ENCODE results near the gene WHAMM. TPM values are rescaled to one million over a fixed set of nuclear protein-coding genes. Genes with fewer than 3 reads are reported as not detected.

Gene WHAMM
- total and polyA plus RNA-seq, 5 experiments from 2014 or later = 3.7 to 40.0 (median 5.8) TPM

DNA sequence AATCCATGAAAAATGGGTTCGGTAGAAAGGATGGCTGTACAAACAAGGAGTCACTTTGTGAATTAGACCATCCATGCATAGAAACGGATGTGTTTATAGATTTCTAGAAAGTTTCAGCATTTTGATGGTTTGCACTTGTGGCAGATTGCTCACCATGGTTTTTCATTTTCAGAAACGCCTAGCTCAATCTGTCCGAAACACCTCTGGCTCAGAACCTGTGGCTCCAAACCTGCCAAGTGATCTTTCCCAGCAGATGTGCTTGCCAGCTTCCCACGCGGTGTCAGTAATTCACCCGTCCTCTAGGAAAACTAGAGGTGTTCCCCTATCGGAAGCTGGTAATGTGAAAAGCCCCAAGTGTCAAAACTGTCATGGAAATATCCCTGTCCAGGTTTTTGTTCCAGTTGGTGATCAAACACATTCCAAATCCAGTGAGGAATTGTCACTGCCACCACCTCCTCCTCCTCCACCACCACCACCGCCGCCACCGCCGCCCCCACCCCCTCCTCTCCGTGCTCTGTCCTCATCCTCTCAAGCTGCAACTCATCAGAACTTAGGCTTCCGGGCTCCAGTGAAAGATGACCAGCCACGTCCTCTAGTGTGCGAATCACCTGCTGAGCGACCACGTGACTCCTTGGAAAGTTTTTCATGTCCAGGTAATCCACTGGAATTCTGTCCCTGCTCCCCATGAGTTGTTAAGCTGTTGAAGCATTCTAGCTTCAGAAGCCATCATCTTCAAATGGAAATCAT is 21.2 kb downstream of the WHAMM start:
- POLR2A ChIA-PET = no interaction called here
- H3K9me3 Mint-ChIP-seq = no peaks in the 10 kb centered on the region
- H3K27ac Mint-ChIP-seq = peak overlapping the region in 1 of 10 donors; percentile 7
- DNase-seq (no peak), ATAC-seq (no peak)
- H3K4me3 Mint-ChIP-seq = no peak overlapping the region
- H3K4me1 Mint-ChIP-seq = peaks cover 7 to 23% (median 9%) of the 10 kb centered on the region in 4 donors
- peaks cover 8 to 98% (median 53%) of the 10 kb centered on the region in 3 donors for H3K36me3 Mint-ChIP-seq
- H3K27me3 Mint-ChIP-seq = no peaks in the 10 kb centered on the region

DNA sequence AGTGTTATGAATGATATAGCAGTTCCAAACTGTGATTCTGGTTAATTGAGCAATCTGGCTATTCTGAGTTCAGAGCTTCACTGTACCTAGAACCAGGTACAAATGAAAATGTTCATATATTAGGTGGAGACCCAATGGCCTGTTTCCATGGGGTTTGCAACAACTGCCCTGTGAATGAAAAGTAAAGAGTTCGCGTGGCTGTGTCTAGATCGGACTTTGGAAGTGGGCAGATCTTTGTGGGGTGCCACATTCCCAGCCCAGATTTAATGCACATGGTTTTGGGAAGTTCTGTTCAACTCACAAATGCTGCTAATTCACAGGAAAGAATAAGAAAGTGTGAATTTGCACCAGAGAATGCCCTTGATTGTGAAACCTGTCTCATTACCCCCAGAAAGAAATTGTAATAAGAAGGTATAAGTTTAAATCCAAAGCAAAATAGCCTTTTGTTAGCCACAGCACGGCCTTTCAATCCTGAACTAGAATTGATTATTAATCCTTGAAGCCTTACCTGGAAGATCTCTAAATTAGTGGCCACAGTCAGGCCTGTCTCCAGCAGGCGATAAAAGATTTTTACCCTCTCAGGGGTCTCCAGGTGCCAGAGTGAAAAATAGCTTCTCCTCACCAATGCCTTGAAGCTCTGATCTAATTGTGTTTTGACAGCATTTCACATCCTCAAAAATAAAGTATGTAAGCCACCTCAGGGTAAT is 22.6 kb downstream of the WHAMM start:
- POLR2A ChIA-PET = no interaction called here
- Mint-ChIP-seq H3K27ac (peak overlapping the region in 5 of 10 donors; percentile 7 to 76 (median 74)), H3K36me3 (peaks cover 21 to 98% (median 60%) of the 10 kb centered on the region in 3 donors), H3K4me3 (peak overlapping the region in 2 of 10 donors; percentile 14 to 45), H3K9me3 (peaks cover 0 to 2% (median 0%) of the 10 kb centered on the region in 9 donors), H3K27me3 (no peaks in the 10 kb centered on the region), H3K4me1 (peaks cover 7 to 25% (median 10%) of the 10 kb centered on the region in 4 donors)
- DNase-seq (no peak), ATAC-seq (no peak)

DNA sequence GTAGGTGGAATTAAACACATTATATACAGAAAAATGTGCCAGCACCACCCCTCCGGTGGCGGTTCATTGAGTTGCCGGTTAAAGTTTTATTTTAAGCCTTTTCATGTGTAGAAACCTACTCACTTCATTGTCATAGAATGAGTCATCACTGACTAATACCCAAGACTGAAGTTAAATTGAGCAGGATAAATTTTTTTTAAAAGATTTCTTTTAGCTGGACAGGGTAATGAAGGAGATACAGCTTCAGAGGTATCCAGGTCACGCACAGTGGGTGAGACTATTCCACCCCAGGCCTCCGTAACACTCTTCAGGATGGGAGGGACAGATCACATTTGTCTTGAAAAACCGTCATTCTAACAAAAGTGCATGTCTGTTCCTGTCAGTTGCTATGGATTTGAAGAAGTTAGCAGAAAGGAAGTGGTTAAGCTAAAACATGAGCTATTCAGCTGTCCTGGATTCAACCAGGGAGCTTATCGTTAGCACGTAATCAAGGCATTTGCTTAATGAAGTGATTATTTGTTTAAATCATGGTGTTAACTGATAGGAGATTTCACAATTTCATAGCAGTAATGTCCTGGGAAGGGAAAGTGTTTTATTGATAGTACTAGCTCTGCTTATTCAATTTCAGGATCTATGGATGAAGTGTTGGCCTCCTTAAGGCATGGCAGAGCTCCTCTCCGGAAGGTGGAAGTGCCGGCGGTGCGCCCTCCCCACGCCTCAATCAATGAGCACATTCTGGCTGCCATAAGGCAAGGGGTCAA is 23.4 kb downstream of the WHAMM start:
- DNase-seq = peak in 1 of 10 donors; percentile 10
- H3K27ac Mint-ChIP-seq = peak overlapping the region in 8 of 10 donors; percentile 55 to 90 (median 74)
- H3K9me3 Mint-ChIP-seq = peaks cover 0 to 3% (median 0%) of the 10 kb centered on the region in 9 donors
- H3K4me3 Mint-ChIP-seq = peak overlapping the region in 2 of 10 donors; percentile 14 to 45
- no peak for ATAC-seq
- H3K27me3 Mint-ChIP-seq = no peaks in the 10 kb centered on the region
- POLR2A ChIA-PET = no interaction called here
- H3K4me1 Mint-ChIP-seq = peaks cover 7 to 25% (median 11%) of the 10 kb centered on the region in 4 donors
- H3K36me3 Mint-ChIP-seq = peaks cover 26 to 98% (median 64%) of the 10 kb centered on the region in 3 donors

DNA sequence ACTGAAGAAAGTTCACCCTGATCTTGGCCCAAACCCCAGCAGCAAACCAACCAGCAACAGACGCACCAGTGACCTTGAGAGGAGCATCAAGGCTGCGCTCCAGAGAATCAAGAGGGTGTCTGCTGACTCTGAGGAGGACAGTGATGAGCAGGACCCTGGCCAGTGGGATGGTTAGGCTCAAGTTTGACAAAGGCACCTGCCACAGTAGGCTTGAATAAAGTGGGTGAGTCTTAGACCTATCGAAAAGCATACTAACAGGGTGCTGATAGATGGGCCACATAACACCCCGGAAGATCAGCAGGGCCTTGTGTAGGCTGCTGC is 23.9 kb downstream of the WHAMM start:
- POLR2A ChIA-PET = no interaction called here
- Mint-ChIP-seq H3K4me3 (peak overlapping the region in 1 of 10 donors; percentile 45), H3K27ac (peak overlapping the region in 5 of 10 donors; percentile 55 to 90 (median 76)), H3K4me1 (peaks cover 7 to 25% (median 13%) of the 10 kb centered on the region in 4 donors), H3K9me3 (peaks cover 0 to 9% (median 0%) of the 10 kb centered on the region in 9 donors), H3K27me3 (no peaks in the 10 kb centered on the region), H3K36me3 (peaks cover 31 to 98% (median 66%) of the 10 kb centered on the region in 3 donors)
- ATAC-seq (no peak), DNase-seq (no peak)

DNA sequence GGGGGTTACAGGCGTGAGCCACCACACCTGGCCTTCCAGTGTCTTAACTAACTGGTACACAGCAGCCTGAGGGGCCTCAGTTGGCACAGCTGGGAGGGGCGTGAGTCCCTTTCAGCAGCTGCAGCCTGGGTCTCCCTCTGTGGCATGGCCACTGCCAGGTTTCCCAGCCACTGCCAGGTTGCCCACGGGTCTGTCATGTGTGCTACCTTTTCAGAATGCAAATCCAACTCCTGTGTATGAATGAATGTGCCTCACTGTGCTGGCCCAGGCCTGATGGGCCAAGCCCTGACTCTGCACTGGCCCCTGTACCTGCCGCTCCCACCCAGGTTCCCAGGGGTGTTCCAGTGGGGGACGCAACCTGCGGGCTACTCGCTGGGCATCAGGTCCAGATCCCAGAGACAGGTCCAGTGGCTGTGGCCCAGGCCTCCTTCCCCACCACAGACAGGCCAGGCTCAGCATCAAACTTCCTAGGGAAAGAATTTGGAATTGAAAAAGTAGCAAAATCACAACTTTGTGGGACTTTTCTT is 26.0 kb downstream of the WHAMM start:
- peaks cover 5 to 25% (median 12%) of the 10 kb centered on the region in 4 donors for H3K4me1 Mint-ChIP-seq
- peak overlapping the region in 1 of 10 donors; percentile 40 for H3K27ac Mint-ChIP-seq
- peak in 1 of 2 donors; percentile 9 for ATAC-seq
- no peaks in the 10 kb centered on the region for H3K27me3 Mint-ChIP-seq
- POLR2A ChIA-PET = no interaction called here
- H3K36me3 Mint-ChIP-seq = peaks cover 31 to 78% (median 61%) of the 10 kb centered on the region in 3 donors
- H3K9me3 Mint-ChIP-seq = peaks cover 0 to 9% (median 0%) of the 10 kb centered on the region in 9 donors
- no peak for DNase-seq
- H3K4me3 Mint-ChIP-seq = no peak overlapping the region

DNA sequence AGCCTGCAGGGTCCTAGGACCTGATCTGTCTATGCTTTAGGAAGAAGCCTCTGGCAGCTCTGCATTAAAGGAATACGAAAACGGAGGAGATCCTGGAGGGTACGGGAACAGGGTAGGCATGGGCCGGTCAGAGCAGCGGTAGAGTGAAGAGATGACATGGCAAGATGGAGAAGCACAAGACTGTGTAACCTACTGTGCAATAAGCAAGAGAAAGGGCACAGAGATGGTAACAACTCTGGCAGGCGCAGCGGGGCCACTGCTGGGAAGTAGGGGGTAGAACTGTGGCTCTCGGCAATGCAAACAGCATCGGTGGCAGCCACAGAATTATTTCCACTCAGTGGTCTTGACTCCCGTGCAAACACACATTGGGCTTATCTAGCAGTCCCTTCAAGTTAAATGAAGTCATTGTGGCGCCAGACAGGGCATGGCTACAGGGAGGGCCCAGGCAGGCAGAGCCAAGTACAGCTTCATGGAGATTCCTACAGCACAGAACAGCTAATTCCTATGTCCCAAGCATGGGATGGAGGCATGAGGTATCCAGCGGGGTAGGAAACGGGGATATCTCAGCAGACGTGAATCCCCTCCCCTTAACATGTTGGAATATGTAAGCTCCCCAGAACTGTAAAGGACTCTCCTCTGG is 28.8 kb downstream of the WHAMM start:
- Mint-ChIP-seq H3K9me3 (peaks cover 0 to 9% (median 0%) of the 10 kb centered on the region in 9 donors), H3K4me1 (peaks cover 0 to 11% (median 2%) of the 10 kb centered on the region in 4 donors), H3K36me3 (peaks cover 28 to 51% (median 46%) of the 10 kb centered on the region in 3 donors), H3K27me3 (no peaks in the 10 kb centered on the region), H3K27ac (peak overlapping the region in 4 of 10 donors; percentile 2 to 90 (median 46)), H3K4me3 (no peak overlapping the region)
- POLR2A ChIA-PET = interaction anchor here (0.9 kb wide), 1 partner anchor 11 kb away, joined by 3 read pairs; no protein-coding TSS in a partner anchor
- no peak for DNase-seq
- ATAC-seq = peak; percentile 15 to 31

DNA sequence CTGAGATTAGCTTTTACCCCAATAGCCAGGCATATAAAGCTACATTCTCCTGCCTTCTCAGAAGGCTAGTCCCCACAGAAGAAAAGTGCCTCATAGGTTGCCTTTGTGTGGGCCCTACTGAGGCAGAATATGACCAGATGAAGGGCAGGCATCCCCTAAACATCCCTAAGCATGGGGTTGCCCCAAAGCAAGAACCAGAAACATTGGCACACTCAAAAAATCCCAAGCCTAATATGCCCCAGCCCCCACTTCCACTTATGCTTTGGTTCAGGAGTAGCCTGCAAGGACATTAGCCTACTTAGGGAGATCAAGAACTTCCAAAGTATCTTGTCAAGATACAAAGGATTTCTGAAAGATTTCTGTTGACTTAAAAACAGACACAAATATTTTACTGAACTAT is 29.7 kb downstream of the WHAMM start:
- ATAC-seq (no peak), DNase-seq (no peak)
- Mint-ChIP-seq H3K4me1 (peaks cover 0 to 11% (median 4%) of the 10 kb centered on the region in 4 donors), H3K4me3 (no peak overlapping the region), H3K9me3 (peaks cover 0 to 9% (median 2%) of the 10 kb centered on the region in 9 donors), H3K27ac (no peak overlapping the region), H3K36me3 (peaks cover 26 to 41% (median 38%) of the 10 kb centered on the region in 3 donors), H3K27me3 (no peaks in the 10 kb centered on the region)
- POLR2A ChIA-PET = no interaction called here

DNA sequence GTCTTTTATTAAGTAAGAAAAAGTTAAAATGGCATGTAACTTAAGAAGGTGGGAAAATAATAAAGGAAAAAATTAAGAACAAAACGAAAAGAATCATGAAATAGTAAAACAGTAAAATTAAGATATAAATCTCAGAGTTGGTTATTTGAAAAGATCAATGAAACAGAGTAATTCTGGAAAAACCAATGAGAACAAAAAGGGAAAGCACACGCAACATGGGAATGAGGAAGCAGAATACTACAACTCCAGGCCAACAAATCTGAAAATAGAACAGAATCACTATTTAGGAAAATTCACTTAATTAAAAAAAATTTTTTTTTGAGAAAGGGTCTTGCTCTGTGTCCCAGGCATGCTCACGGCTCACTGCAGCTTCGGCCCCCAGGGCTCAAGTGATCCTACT is 30.7 kb downstream of the WHAMM start:
- Mint-ChIP-seq H3K36me3 (peaks cover 26 to 34% (median 31%) of the 10 kb centered on the region in 3 donors), H3K27me3 (no peaks in the 10 kb centered on the region), H3K9me3 (peaks cover 0 to 9% (median 2%) of the 10 kb centered on the region in 9 donors), H3K4me3 (no peak overlapping the region), H3K4me1 (peaks cover 6 to 16% (median 10%) of the 10 kb centered on the region in 4 donors), H3K27ac (no peak overlapping the region)
- ATAC-seq = no peak
- DNase-seq = no peak
- POLR2A ChIA-PET = no interaction called here

DNA sequence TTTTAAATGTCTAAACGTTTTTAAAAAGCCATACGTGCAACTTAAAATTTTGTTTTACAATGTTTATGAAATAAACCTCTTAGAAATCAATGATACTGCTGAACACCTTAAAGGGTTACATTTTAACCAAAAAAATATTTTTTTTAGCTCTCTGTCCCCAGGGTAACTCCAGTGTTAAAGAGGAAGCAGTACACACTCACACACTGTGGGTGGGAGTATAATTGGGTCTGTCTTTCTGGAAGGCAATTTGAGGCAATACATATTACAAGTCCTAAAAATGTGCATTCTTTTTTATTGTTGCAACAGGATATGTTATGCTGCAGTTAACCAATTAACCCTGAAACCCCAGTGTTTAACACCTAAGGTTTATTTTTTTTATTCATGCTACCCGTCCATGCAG is 34.1 kb downstream of the WHAMM start:
- DNase-seq (no peak), ATAC-seq (no peak)
- Mint-ChIP-seq H3K36me3 (peaks cover 2 to 4% (median 4%) of the 10 kb centered on the region in 3 donors), H3K27ac (no peak overlapping the region), H3K4me3 (no peak overlapping the region), H3K4me1 (peaks cover 7 to 12% (median 9%) of the 10 kb centered on the region in 4 donors), H3K9me3 (peaks cover 0 to 2% (median 0%) of the 10 kb centered on the region in 9 donors), H3K27me3 (no peaks in the 10 kb centered on the region)
- POLR2A ChIA-PET = no interaction called here

DNA sequence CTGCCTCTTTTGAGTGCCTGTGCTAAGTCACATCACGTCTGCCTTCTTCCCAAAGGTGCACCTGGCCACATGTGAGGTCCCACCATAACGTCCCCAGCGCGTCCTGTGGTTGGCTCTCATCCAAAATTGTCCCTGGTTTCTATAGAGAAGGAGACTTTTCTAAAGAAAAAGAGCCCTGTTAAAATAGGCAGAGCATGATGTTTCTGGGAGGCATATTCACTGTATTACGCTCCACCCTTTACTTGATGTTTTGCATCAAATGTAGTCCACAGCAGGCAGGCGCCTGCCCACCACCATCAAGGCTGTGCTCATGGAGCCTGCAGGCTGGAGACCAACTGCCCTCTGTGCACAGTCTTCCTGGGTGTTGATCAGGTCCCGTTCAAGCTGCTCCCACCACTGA is 36.3 kb downstream of the WHAMM start:
- peaks cover 4% of the 10 kb centered on the region in 3 donors for H3K36me3 Mint-ChIP-seq
- H3K27me3 Mint-ChIP-seq = no peaks in the 10 kb centered on the region
- ATAC-seq (no peak), DNase-seq (no peak)
- H3K4me3 Mint-ChIP-seq = peak overlapping the region in 1 of 10 donors; percentile 9
- peaks cover 9 to 21% (median 11%) of the 10 kb centered on the region in 4 donors for H3K4me1 Mint-ChIP-seq
- peaks cover 0 to 2% (median 0%) of the 10 kb centered on the region in 9 donors for H3K9me3 Mint-ChIP-seq
- POLR2A ChIA-PET = no interaction called here
- no peak overlapping the region for H3K27ac Mint-ChIP-seq

DNA sequence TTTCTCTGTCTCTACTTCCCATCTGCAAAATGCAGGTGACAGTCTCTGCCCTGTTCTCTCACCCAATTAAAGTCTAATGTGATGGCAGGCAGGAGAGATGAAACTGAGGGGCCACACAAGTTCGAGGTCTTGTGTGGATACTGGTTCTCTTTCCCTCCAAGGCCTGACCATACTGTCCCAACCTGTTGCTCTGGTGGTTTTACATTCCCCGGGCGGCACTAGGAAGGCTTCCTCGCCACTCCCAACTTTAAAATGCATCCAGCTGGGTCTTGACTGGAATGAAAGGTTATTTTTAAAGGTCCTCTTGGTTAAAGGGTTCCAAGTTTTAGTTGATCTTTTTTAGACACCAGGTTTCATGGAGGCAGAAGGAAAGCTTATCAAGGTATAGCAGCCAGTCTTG is 37.2 kb downstream of the WHAMM start:
- POLR2A ChIA-PET = interaction anchor here (0.6 kb wide), 1 partner anchor 58 kb away, joined by 5 read pairs; no protein-coding TSS in a partner anchor
- Mint-ChIP-seq H3K36me3 (peaks cover 4% of the 10 kb centered on the region in 3 donors), H3K27me3 (no peaks in the 10 kb centered on the region), H3K4me3 (no peak overlapping the region), H3K9me3 (peaks cover 0 to 2% (median 0%) of the 10 kb centered on the region in 9 donors), H3K27ac (no peak overlapping the region), H3K4me1 (peaks cover 9 to 21% (median 11%) of the 10 kb centered on the region in 4 donors)
- DNase-seq (no peak), ATAC-seq (no peak)

DNA sequence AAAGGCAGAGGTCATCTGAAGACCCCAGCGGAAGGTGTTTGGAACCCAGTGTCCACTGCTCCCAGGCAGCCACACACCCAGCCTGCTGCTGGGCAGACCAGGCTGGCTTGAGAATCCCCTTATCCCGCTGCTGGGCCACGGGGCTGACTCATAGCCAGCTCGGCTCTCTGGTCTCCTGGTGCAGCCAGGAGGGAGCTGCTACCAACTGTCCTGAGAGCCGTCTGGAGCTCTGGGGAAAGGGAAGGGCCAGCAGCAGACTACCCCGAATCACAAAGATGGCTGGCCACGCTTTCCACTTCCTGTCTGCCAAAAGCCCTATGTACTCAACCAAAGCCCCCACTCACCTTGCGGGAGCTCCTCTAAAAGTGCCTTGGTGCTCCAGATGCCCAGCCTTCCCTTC is 38.3 kb downstream of the WHAMM start:
- H3K4me1 Mint-ChIP-seq = peaks cover 9 to 25% (median 13%) of the 10 kb centered on the region in 4 donors
- H3K4me3 Mint-ChIP-seq = no peak overlapping the region
- H3K27me3 Mint-ChIP-seq = no peaks in the 10 kb centered on the region
- H3K9me3 Mint-ChIP-seq = peaks cover 0 to 2% (median 0%) of the 10 kb centered on the region in 9 donors
- H3K36me3 Mint-ChIP-seq = peaks cover 2 to 4% (median 2%) of the 10 kb centered on the region in 3 donors
- no peak for DNase-seq
- no peak for ATAC-seq
- POLR2A ChIA-PET = no interaction called here
- H3K27ac Mint-ChIP-seq = no peak overlapping the region

Measured in naive thymus-derived CD8-positive, alpha-beta T cell (primary cell).